ENCODE measurements around the gene GXYLT1.

DNA sequence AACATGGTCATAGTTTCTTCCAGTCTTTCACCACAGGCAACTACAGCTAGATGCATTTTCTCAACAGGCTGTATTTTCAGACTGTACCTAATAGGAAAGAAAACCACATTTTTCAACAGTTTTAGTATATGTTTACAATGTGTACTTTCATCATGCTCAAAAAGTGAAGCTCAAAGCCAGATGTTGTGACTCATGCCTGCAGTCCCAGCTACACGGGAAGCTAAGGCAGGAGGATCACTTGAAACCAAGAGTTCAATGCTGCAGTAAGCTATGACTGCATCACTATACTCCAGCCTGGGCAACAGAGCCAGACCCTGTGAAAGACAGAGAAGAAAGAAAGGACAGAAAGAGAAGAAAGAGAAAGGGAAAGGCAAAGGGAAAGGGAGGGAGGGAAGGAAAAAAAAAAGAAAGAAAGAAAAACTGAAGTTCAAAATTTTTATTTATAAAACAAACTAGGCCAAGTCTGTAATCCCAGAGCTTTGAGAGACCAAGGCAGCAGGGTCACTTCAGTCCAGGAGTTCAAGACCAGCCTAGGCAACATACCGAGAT, 25.5 kb downstream of the GXYLT1 start:
- TF ChIP-seq, protein P1, sequence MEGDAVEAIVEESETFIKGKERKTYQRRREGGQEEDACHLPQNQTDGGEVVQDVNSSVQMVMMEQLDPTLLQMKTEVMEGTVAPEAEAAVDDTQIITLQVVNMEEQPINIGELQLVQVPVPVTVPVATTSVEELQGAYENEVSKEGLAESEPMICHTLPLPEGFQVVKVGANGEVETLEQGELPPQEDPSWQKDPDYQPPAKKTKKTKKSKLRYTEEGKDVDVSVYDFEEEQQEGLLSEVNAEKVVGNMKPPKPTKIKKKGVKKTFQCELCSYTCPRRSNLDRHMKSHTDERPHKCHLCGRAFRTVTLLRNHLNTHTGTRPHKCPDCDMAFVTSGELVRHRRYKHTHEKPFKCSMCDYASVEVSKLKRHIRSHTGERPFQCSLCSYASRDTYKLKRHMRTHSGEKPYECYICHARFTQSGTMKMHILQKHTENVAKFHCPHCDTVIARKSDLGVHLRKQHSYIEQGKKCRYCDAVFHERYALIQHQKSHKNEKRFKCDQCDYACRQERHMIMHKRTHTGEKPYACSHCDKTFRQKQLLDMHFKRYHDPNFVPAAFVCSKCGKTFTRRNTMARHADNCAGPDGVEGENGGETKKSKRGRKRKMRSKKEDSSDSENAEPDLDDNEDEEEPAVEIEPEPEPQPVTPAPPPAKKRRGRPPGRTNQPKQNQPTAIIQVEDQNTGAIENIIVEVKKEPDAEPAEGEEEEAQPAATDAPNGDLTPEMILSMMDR (IDR thresholded peaks at IDR 0.05) = no peak
- TF ChIP-seq POLR2A (IDR thresholded peaks at IDR 0.05) = no peak
